Measurements from ENCODE around the gene KICS2. TPM values are rescaled to one million over a fixed set of nuclear protein-coding genes. Genes with fewer than 3 reads are reported as not detected.

The KICS2 gene
- polyA plus RNA-seq, 1 donor from 2014 or later: 0.83 TPM

- Histone ChIP-seq H3K4me2 (ENCODE audit: low read length) (no peak overlapping the region), H3K4me3 (ENCODE audit: low read length) (no peak overlapping the region), H3K9me2 (ENCODE audit: insufficient read depth, low read length) (no peaks in the 10 kb centered on the region), H3F3A (ENCODE audit: insufficient read depth, low read length, poor library complexity, severe bottlenecking) (no peaks in the 10 kb centered on the region), H3K36me3 (ENCODE audit: insufficient read depth, low read length) (no peaks in the 10 kb centered on the region), H4K20me1 (ENCODE audit: insufficient read depth) (no peaks in the 10 kb centered on the region), H3K27me3 (ENCODE audit: insufficient read depth, low read depth, low read length) (no peaks in the 10 kb centered on the region), H3K9me3 (ENCODE audit: low read length) (peaks cover 5% of the 10 kb centered on the region), H3K9ac (ENCODE audit: low read length) (no peak overlapping the region), H3K79me2 (replicated peaks; ENCODE audit: insufficient read depth, low read length) (no peaks in the 10 kb centered on the region), H3K27ac (ENCODE audit: low read length) (no peak overlapping the region), H2AFZ (ENCODE audit: low read depth, low read length) (no peak overlapping the region)
- TF ChIP-seq REST (IDR thresholded peaks at IDR 0.05; ENCODE audit: borderline replicate concordance) (no peak), EP300 (conservative IDR thresholded peaks at IDR 0.05; ENCODE audit: poor library complexity, severe bottlenecking) (no peak), SMC3 (conservative IDR thresholded peaks at IDR 0.05; ENCODE audit: poor library complexity) (no peak), TAF1 (IDR thresholded peaks at IDR 0.05; ENCODE audit: low read depth) (no peak), MXI1 (conservative IDR thresholded peaks at IDR 0.05; ENCODE audit: poor library complexity, severe bottlenecking) (no peak), RAD21 (conservative IDR thresholded peaks at IDR 0.05) (no peak), CTCF (IDR thresholded peaks at IDR 0.05; ENCODE audit: poor library complexity, severe bottlenecking) (no peak), POLR2AphosphoS5 (IDR thresholded peaks at IDR 0.05) (no peak), EZH2 (IDR thresholded peaks at IDR 0.05; ENCODE audit: borderline replicate concordance, insufficient read depth, low read length, poor library complexity, severe bottlenecking) (no peak)
These were observed 5.9 kb downstream of the KICS2 start for GRCh38 chr12:64216239-64216638.

GRCh38 chr12:64212119-64212746, 9.9 kb downstream of the KICS2 start:
- Histone ChIP-seq H3K9me3 (ENCODE audit: low read length) (peaks cover 5% of the 10 kb centered on the region), H2AFZ (ENCODE audit: low read depth, low read length) (no peak overlapping the region), H3K27me3 (ENCODE audit: insufficient read depth, low read depth, low read length) (no peaks in the 10 kb centered on the region), H3K36me3 (ENCODE audit: insufficient read depth, low read length) (no peaks in the 10 kb centered on the region), H3K9me2 (ENCODE audit: insufficient read depth, low read length) (no peaks in the 10 kb centered on the region), H4K20me1 (ENCODE audit: insufficient read depth) (no peaks in the 10 kb centered on the region), H3K4me3 (ENCODE audit: low read length) (no peak overlapping the region), H3K27ac (ENCODE audit: low read length) (no peak overlapping the region), H3K4me2 (ENCODE audit: low read length) (no peak overlapping the region), H3F3A (ENCODE audit: insufficient read depth, low read length, poor library complexity, severe bottlenecking) (no peaks in the 10 kb centered on the region), H3K9ac (ENCODE audit: low read length) (no peak overlapping the region), H3K79me2 (replicated peaks; ENCODE audit: insufficient read depth, low read length) (no peaks in the 10 kb centered on the region)
- TF ChIP-seq POLR2AphosphoS5 (IDR thresholded peaks at IDR 0.05) (no peak), RAD21 (conservative IDR thresholded peaks at IDR 0.05) (no peak), REST (IDR thresholded peaks at IDR 0.05; ENCODE audit: borderline replicate concordance) (no peak), MXI1 (conservative IDR thresholded peaks at IDR 0.05; ENCODE audit: poor library complexity, severe bottlenecking) (no peak)
